ENCODE results near the gene SWAP70. TPM values are rescaled to one million over a fixed set of nuclear protein-coding genes. Genes with fewer than 3 reads are reported as not detected.

Gene SWAP70
- total RNA-seq, 1 donor from 2014 or later, result 15.2 TPM

Other genes starting within 250 kb of the SWAP70 start
- gene ZNF143, start 203.1 kb upstream of the SWAP70 start, total RNA-seq, result 17.8 and 38.7 TPM in 2 replicates
- 61.2 and 105 TPM in 2 replicates for gene WEE1, start 90.4 kb upstream of the SWAP70 start, total RNA-seq